ENCODE data around the gene NNT.
A peak's percentile ranks its signal among the peaks of the same experiment; 100 is the strongest.

The NNT gene

GRCh38 chr5:43603344-43604217, 601 bp downstream of the NNT start:
- Histone ChIP-seq H3K9me2 (replicated peaks; ENCODE audit: low read depth, low read length) (no peaks in the 10 kb centered on the region), H3K36me3 (ENCODE audit: insufficient read depth, low read length) (no peaks in the 10 kb centered on the region), H3K4me1 (ENCODE audit: insufficient read depth, low read length, poor library complexity, severe bottlenecking) (peaks cover 57% of the 10 kb centered on the region), H3K27me3 (ENCODE audit: insufficient read depth, low read length, poor library complexity, severe bottlenecking) (no peaks in the 10 kb centered on the region), H3F3A (ENCODE audit: low read depth) (no peaks in the 10 kb centered on the region), H3K4me3 (ENCODE audit: low read length, poor library complexity, severe bottlenecking) (peak overlapping the region; percentile 93), H2AFZ (ENCODE audit: low read length) (peak overlapping the region; percentile 98), H3K79me2 (ENCODE audit: insufficient read depth, low read length) (peaks cover 90% of the 10 kb centered on the region), H3K4me2 (ENCODE audit: low read depth, low read length, poor library complexity, severe bottlenecking) (peak overlapping the region; percentile 84), H3K9me3 (ENCODE audit: insufficient read depth, low read depth, low read length) (no peaks in the 10 kb centered on the region), H4K20me1 (ENCODE audit: insufficient read depth, low read length, poor library complexity, severe bottlenecking) (peaks cover 12% of the 10 kb centered on the region), H3K9ac (ENCODE audit: low read depth, low read length, poor library complexity, severe bottlenecking) (peak overlapping the region; percentile 97)
- no peak for TF ChIP-seq CTCF (conservative IDR thresholded peaks at IDR 0.05; ENCODE audit: low read length)
- no peak for TF ChIP-seq EZH2phosphoT487 (IDR thresholded peaks at IDR 0.05; ENCODE audit: borderline replicate concordance)

- Histone ChIP-seq H3K4me2 (ENCODE audit: low read depth, low read length, poor library complexity, severe bottlenecking) (peak overlapping the region; percentile 84), H3K79me2 (ENCODE audit: insufficient read depth, low read length) (peaks cover 96% of the 10 kb centered on the region)
Observed at GRCh38 chr5:43604699-43605098, 1.7 kb downstream of the NNT start.

GRCh38 chr5:43606351-43606750, 3.4 kb downstream of the NNT start:
- Histone ChIP-seq H3K4me2 (ENCODE audit: low read depth, low read length, poor library complexity, severe bottlenecking) (peak overlapping the region; percentile 84), H4K20me1 (ENCODE audit: insufficient read depth, low read length, poor library complexity, severe bottlenecking) (peaks cover 24% of the 10 kb centered on the region), H3F3A (ENCODE audit: low read depth) (no peaks in the 10 kb centered on the region), H3K9me3 (ENCODE audit: insufficient read depth, low read depth, low read length) (no peaks in the 10 kb centered on the region), H3K4me3 (ENCODE audit: low read length, poor library complexity, severe bottlenecking) (peak overlapping the region; percentile 41), H3K4me1 (ENCODE audit: insufficient read depth, low read length, poor library complexity, severe bottlenecking) (peaks cover 44% of the 10 kb centered on the region), H3K27me3 (ENCODE audit: insufficient read depth, low read length, poor library complexity, severe bottlenecking) (no peaks in the 10 kb centered on the region), H3K9ac (ENCODE audit: low read depth, low read length, poor library complexity, severe bottlenecking) (peak overlapping the region; percentile 18), H3K36me3 (ENCODE audit: insufficient read depth, low read length) (peaks cover 17% of the 10 kb centered on the region; the same call in 1 of the 2 replicates), H2AFZ (ENCODE audit: low read length) (no peak overlapping the region), H3K9me2 (replicated peaks; ENCODE audit: low read depth, low read length) (no peaks in the 10 kb centered on the region), H3K79me2 (ENCODE audit: insufficient read depth, low read length) (peaks cover 93% of the 10 kb centered on the region)
- no peak for TF ChIP-seq EZH2phosphoT487 (IDR thresholded peaks at IDR 0.05; ENCODE audit: borderline replicate concordance)
- TF ChIP-seq CTCF (conservative IDR thresholded peaks at IDR 0.05; ENCODE audit: low read length): no peak

More at GRCh38 chr5:43604699-43605098, 1.7 kb downstream of the NNT start:
- TF ChIP-seq EZH2phosphoT487 (IDR thresholded peaks at IDR 0.05; ENCODE audit: borderline replicate concordance) (no peak), CTCF (conservative IDR thresholded peaks at IDR 0.05; ENCODE audit: low read length) (no peak)
- Histone ChIP-seq H3K27me3 (ENCODE audit: insufficient read depth, low read length, poor library complexity, severe bottlenecking) (no peaks in the 10 kb centered on the region), H3K4me3 (ENCODE audit: low read length, poor library complexity, severe bottlenecking) (peak overlapping the region; percentile 93), H3K4me1 (ENCODE audit: insufficient read depth, low read length, poor library complexity, severe bottlenecking) (peaks cover 55% of the 10 kb centered on the region), H3K9me2 (replicated peaks; ENCODE audit: low read depth, low read length) (no peaks in the 10 kb centered on the region), H3F3A (ENCODE audit: low read depth) (no peaks in the 10 kb centered on the region), H3K9me3 (ENCODE audit: insufficient read depth, low read depth, low read length) (no peaks in the 10 kb centered on the region), H4K20me1 (ENCODE audit: insufficient read depth, low read length, poor library complexity, severe bottlenecking) (peaks cover 18% of the 10 kb centered on the region), H3K9ac (ENCODE audit: low read depth, low read length, poor library complexity, severe bottlenecking) (peak overlapping the region; percentile 97), H3K36me3 (ENCODE audit: insufficient read depth, low read length) (peaks cover 4% of the 10 kb centered on the region; the same call in 1 of the 2 replicates), H2AFZ (ENCODE audit: low read length) (no peak overlapping the region)

Data from Loucy (cell line).